ENCODE results near the gene FSTL5.

The FSTL5 gene

GRCh38 chr4:161936625-161937550 is 226.9 kb downstream of the FSTL5 start:
- no peak for DNase-seq

- no peak for DNase-seq
These were observed 232.7 kb downstream of the FSTL5 start for GRCh38 chr4:161931089-161931488.

GRCh38 chr4:161929956-161930355 is 233.8 kb downstream of the FSTL5 start:
- DNase-seq = no peak

GRCh38 chr4:161926033-161926828 is 237.6 kb downstream of the FSTL5 start:
- DNase-seq = no peak

- no peak for DNase-seq
These were observed 243.3 kb downstream of the FSTL5 start for GRCh38 chr4:161920304-161921052.

GRCh38 chr4:161919442-161920220 is 244.2 kb downstream of the FSTL5 start:
- no peak for DNase-seq

GRCh38 chr4:161916035-161916434 is 247.8 kb downstream of the FSTL5 start:
- no peak for DNase-seq

- DNase-seq = no peak
These were observed 256.2 kb downstream of the FSTL5 start for GRCh38 chr4:161907590-161907955.

- no peak for DNase-seq
These were observed 256.8 kb downstream of the FSTL5 start for GRCh38 chr4:161906836-161907589.

GRCh38 chr4:161900110-161900509 is 263.7 kb downstream of the FSTL5 start:
- no peak for DNase-seq

GRCh38 chr4:161894493-161895167 is 269.2 kb downstream of the FSTL5 start:
- DNase-seq = no peak

GRCh38 chr4:161894014-161894413 is 269.8 kb downstream of the FSTL5 start:
- DNase-seq = no peak

- no peak for DNase-seq
These were observed 270.2 kb downstream of the FSTL5 start for GRCh38 chr4:161893566-161893965.

- DNase-seq = no peak
These were observed 270.8 kb downstream of the FSTL5 start for GRCh38 chr4:161892951-161893350.

- DNase-seq = no peak
These were observed 280.6 kb downstream of the FSTL5 start for GRCh38 chr4:161883157-161883556.

GRCh38 chr4:161881370-161881769 is 282.4 kb downstream of the FSTL5 start:
- DNase-seq = no peak

- no peak for DNase-seq
These were observed 294.3 kb downstream of the FSTL5 start for GRCh38 chr4:161869511-161869910.

GRCh38 chr4:161856711-161857326 is 307.0 kb downstream of the FSTL5 start:
- DNase-seq = no peak

- DNase-seq = no peak
These were observed 313.2 kb downstream of the FSTL5 start for GRCh38 chr4:161850631-161851030.

- no peak for DNase-seq
These were observed 322.0 kb downstream of the FSTL5 start for GRCh38 chr4:161841759-161842158.

GRCh38 chr4:161829591-161829990 is 334.2 kb downstream of the FSTL5 start:
- DNase-seq = no peak

All from NCI-H526 (cell line).